PFSK-1 (cell line): ENCODE results near the gene HIPK2.

Experiments used
- FOXP2 ChIP-seq: optimal IDR thresholded peaks from 2 replicates; pipeline ENCODE3; 2011; ENCODE audit warnings: borderline replicate concordance, control low read depth, inconsistent platforms; ENCODE audit not compliant: insufficient read depth; ENCODE audit errors: extremely low read length, extremely low read depth
- POLR2AphosphoS5 ChIP-seq: IDR thresholded peaks from 2 replicates; pipeline ENCODE4 v1.6.1; 2012; ENCODE audit warnings: low read depth, mild to moderate bottlenecking, control low read depth, low read length, moderate library complexity
- REST ChIP-seq, 2 experiments: IDR thresholded peaks; 2 replicates each; pipeline versions ENCODE4 v1.6.1 to v1.8.0; 2011 to 2012; ENCODE audit warnings: low read depth in 2 of 2, low read length in 2 of 2, control low read depth in 1 of 2, inconsistent platforms in 1 of 2, mild to moderate bottlenecking in 1 of 2, moderate library complexity in 1 of 2; ENCODE audit not compliant: insufficient read depth in 1 of 2
- SIN3A ChIP-seq: IDR thresholded peaks from 2 replicates; pipeline ENCODE4 v1.6.1; 2012; ENCODE audit warnings: mild to moderate bottlenecking, low read length, moderate library complexity, borderline replicate concordance; ENCODE audit not compliant: insufficient read depth
- TAF1 ChIP-seq: IDR thresholded peaks from 2 replicates; pipeline ENCODE4 v1.6.1; 2012; ENCODE audit warnings: low read length, control low read depth, borderline replicate concordance; ENCODE audit not compliant: insufficient read depth

- TF ChIP-seq FOXP2 (no peak), POLR2AphosphoS5 (no peak), SIN3A (no peak), REST (IDR thresholded peaks at IDR 0.05; ENCODE audit: insufficient read depth in 1 of 2, low read depth in 2 of 2, low read length in 2 of 2) (no peak), TAF1 (no peak)
Observed at GRCh38 chr7:139699640-139700504, 77.9 kb downstream of the HIPK2 start.
